Embryonic facial prominence (tissue), 1 donor: ENCODE measurements around the gene KRTAP4-8.
"Not testable (repeated sequence)": the region's sequence is repeated elsewhere in the genome, so short reads cannot be mapped to it uniquely, and the experiment has no call there.

Experiments
- DNase-seq: peaks from one replicate; pipeline ENCODE4 v3.0.0-alpha.2; 2016; ENCODE audit errors: extremely low spot score

The KRTAP4-8 gene

GRCh38 chr17:41108728-41109386 is 10.9 kb upstream of the KRTAP4-8 start:
- DNase-seq = not testable (repeated sequence)

- no peak for DNase-seq
These were observed 10.1 kb upstream of the KRTAP4-8 start for GRCh38 chr17:41107941-41108450.

GRCh38 chr17:41105347-41105746 is 7.4 kb upstream of the KRTAP4-8 start, which contains the start of gene KRTAP4-9:
KRTAP4-9 (plus strand) TSS chr17:41105389; CDS start chr17:41105389, 0 bp downstream.
- DNase-seq = not testable (repeated sequence)

GRCh38 chr17:41104386-41105038 is 6.6 kb upstream of the KRTAP4-8 start:
- not testable (repeated sequence) for DNase-seq

GRCh38 chr17:41103896-41104295 is 6.0 kb upstream of the KRTAP4-8 start:
- no peak for DNase-seq

GRCh38 chr17:41101586-41102259 is 3.8 kb upstream of the KRTAP4-8 start, which contains the start of gene KRTAP4-16:
KRTAP4-16 (minus strand) TSS chr17:41102209; CDS start chr17:41102209, 0 bp downstream.
- DNase-seq = no peak

GRCh38 chr17:41099682-41100480 is 1.9 kb upstream of the KRTAP4-8 start:
- not testable (repeated sequence) for DNase-seq

- no peak for DNase-seq
These were observed 539 bp upstream of the KRTAP4-8 start for GRCh38 chr17:41098481-41098880.

- no peak for DNase-seq
These were observed 1.9 kb downstream of the KRTAP4-8 start for GRCh38 chr17:41096055-41096454.

GRCh38 chr17:41088760-41089352 is 9.1 kb downstream of the KRTAP4-8 start:
- not testable (repeated sequence) for DNase-seq

- DNase-seq = not testable (repeated sequence)
These were observed 13.7 kb downstream of the KRTAP4-8 start, which contains the start of gene KRTAP4-7 for GRCh38 chr17:41084100-41084856. KRTAP4-7 (plus strand) TSS chr17:41084150; CDS start chr17:41084207, 57 bp downstream.

GRCh38 chr17:41083427-41083826 is 14.5 kb downstream of the KRTAP4-8 start:
- not testable (repeated sequence) for DNase-seq

GRCh38 chr17:41082626-41083025 is 15.3 kb downstream of the KRTAP4-8 start:
- no peak for DNase-seq

- DNase-seq = no peak
These were observed 21.2 kb downstream of the KRTAP4-8 start for GRCh38 chr17:41076788-41077187.

- DNase-seq = no peak
These were observed 24.3 kb downstream of the KRTAP4-8 start for GRCh38 chr17:41073676-41074075.

- no peak for DNase-seq
These were observed 26.2 kb downstream of the KRTAP4-8 start for GRCh38 chr17:41071606-41072360.

GRCh38 chr17:41069031-41069430 is 28.9 kb downstream of the KRTAP4-8 start:
- DNase-seq = no peak

- no peak for DNase-seq
These were observed 30.7 kb downstream of the KRTAP4-8 start for GRCh38 chr17:41067281-41067680.

- DNase-seq = no peak
These were observed 31.9 kb downstream of the KRTAP4-8 start, which contains the start of gene KRTAP2-4 for GRCh38 chr17:41065829-41066624. KRTAP2-4 (minus strand) TSS chr17:41065879; CDS start chr17:41065845, 34 bp downstream.
